Heart right ventricle (tissue), 16 donors: ENCODE data around the gene ABHD2. TPM values are rescaled to one million over a fixed set of nuclear protein-coding genes. Genes with fewer than 3 reads are reported as not detected.
A peak's percentile ranks its signal among the peaks of the same experiment; 100 is the strongest.

Experiments
- ATAC-seq, 8 donors: fragments of 200-7000 bp; cut with Tn5 transposase; one replicate each; pipeline ENCODE4 v1.9.1; 2020; ENCODE audit warnings: mild to moderate bottlenecking in 8 of 8, moderate library complexity in 8 of 8, moderate number of reproducible peaks in 1 of 8
- DNase-seq, 2 donors: peaks; one replicate each; pipeline ENCODE4 v3.0.0-alpha.2; 2020
- H3K27ac ChIP-seq, 10 donors: fragments of 200-600 bp; sonication (generic) in 2 of 10; one replicate each; pipeline versions ENCODE4 v1.5.0 to v1.8.0; 2020 to 2022; ENCODE audit warnings: mild to moderate bottlenecking in 3 of 10
- H3K27me3 ChIP-seq, 7 donors: fragments of 200-600 bp; one replicate each; pipeline ENCODE4 v1.8.0; 2021 to 2022; ENCODE audit warnings: mild to moderate bottlenecking in 2 of 7
- H3K36me3 ChIP-seq, 9 donors: fragments of 200-600 bp; sonication (generic) in 1 of 9; one replicate each; pipeline versions ENCODE4 v1.5.0 to v1.8.0; 2020 to 2022; ENCODE audit warnings: mild to moderate bottlenecking in 2 of 9
- H3K4me1 ChIP-seq, 9 donors: fragments of 200-600 bp; sonication (generic) in 1 of 9; one replicate each; pipeline versions ENCODE4 v1.5.0 to v1.8.0; 2020 to 2022; ENCODE audit warnings: mild to moderate bottlenecking in 4 of 9
- H3K4me3 ChIP-seq, 10 donors: fragments of 200-600 bp; sonication (generic) in 2 of 10; one replicate each; pipeline versions ENCODE4 v1.5.0 to v1.8.0; 2020 to 2022; ENCODE audit warnings: mild to moderate bottlenecking in 7 of 10, moderate library complexity in 2 of 10
- H3K9me3 ChIP-seq, 11 donors: fragments of 200-600 bp in 10 of 11; sonication (generic) in 2 of 11; one replicate each; pipeline versions ENCODE4 v1.5.0 to v1.8.0; 2013 to 2022; ENCODE audit warnings: mild to moderate bottlenecking in 2 of 11, control low read depth in 1 of 11, moderate library complexity in 1 of 11
- CTCF ChIP-seq, 9 donors: fragments of 200-600 bp; sonication (generic) in 2 of 9; IDR thresholded peaks; one replicate each; pipeline versions ENCODE4 v1.5.0 to v1.8.0; 2021 to 2022; ENCODE audit warnings: antibody characterized with exemption in 9 of 9, mild to moderate bottlenecking in 5 of 9, moderate library complexity in 1 of 9
- WGBS, 2 donors: extraction: QIAGEN DNeasy Blood & Tissue Kit; methylation state at CpG; one replicate each; pipeline ENCODE4 v1.1.7; 2013; ENCODE audit warnings: inconsistent platforms in 1 of 2; 5-methylcytosine and 5-hydroxymethylcytosine counted together
- intact Hi-C, 10 donors: fragments of 100-400 bp; cut with DNase I; formaldehyde crosslinking; loops; one replicate each; pipeline versions ENCODE4 v1.11.1 to v1.14.2; 2022
- polyA plus RNA-seq, 2 donors: library from polyadenylated mRNA; stranded (reverse); fragments of 200-250 nt; gene quantifications; one replicate each; pipeline ENCODE4 v1.2.3, GENCODE V29; 2013
- total RNA-seq, 10 donors: library from RNA; stranded (reverse); fragmentation: NEBNext Ultra II Directional in 3 of 10; extraction: Animal tissue kit (Norgen Biotek cat#: 25700) in 3 of 10; gene quantifications; one replicate each; pipeline versions ENCODE4 v1.2.1 to v1.2.4, GENCODE V29; 2021 to 2023
- donor health status: Arrhythmogenic right ventricular cardiomyopathy.
- donor health status: ischemic (EF 13 %, LVEDD 7.1; RV severe dilation, severe dysfunction).
- donor health status: healthy with polysubstance abuse.
- donor health status: DM: no; HTN: yes; CAD: no.
- donor health status: DM: no; HTN: no; CAD: no.
- donor health status: ischemic (EF 25% LVEDD 6.9; RV normal size, moderate dysfunction).
- donor health status: ischemic (EF 25% LVEDD 5.7; RV mildly dilated, moderate dysfunction).
- donor health status: healthy.
- donor health status: DM: yes; HTN: yes; CAD: no.
- donor health status: Ischemic cardiomyopathy.
- donor health status: ischemic (EF 35%, LVEDD 5.7; RV mildly dilated, moderate dysfunction).
- donor health status: nonischemic (EF 11% LVEDD 7.7; RV severe dilation, severe dysfunction).
- donor health status: DM: yes; HTN: yes; CAD: no.
- donor health status: PGD.
- donor health status: ischemic (EF 29% LVEDD 5.4; RV normal size, mild dysfunction).
- donor health status: nonischemic (EF 23%, LVEDD 6.1; RV moderate dilation, normal function).

Gene ABHD2
- total and polyA plus RNA-seq, 12 donors: 9.1 to 201 (median 119) TPM

- WGBS, 2 donors: 29 to 39% methylated on average over 5 of the region's 5 CpGs
- intact Hi-C loops: no loop called here
- peak overlapping the region in 1 of 10 donors; percentile 2 for H3K4me3 ChIP-seq
These were observed 8.4 kb downstream of the ABHD2 start for GRCh38 chr15:89096664-89097063.

GRCh38 chr15:89097313-89097712 is 9.1 kb downstream of the ABHD2 start:
- no peak for TF ChIP-seq CTCF (IDR thresholded peaks at IDR 0.05)
- DNase-seq (no peak), ATAC-seq (no peak)
- Histone ChIP-seq H3K4me3 (peak overlapping the region in 1 of 10 donors; percentile 2), H3K27ac (peak overlapping the region; percentile 29 to 98 (median 94)), H3K4me1 (peaks cover 11 to 97% (median 88%) of the 10 kb centered on the region in 9 donors), H3K9me3 (no peaks in the 10 kb centered on the region), H3K27me3 (no peaks in the 10 kb centered on the region), H3K36me3 (peaks cover 0 to 38% (median 0%) of the 10 kb centered on the region in 9 donors)
- intact Hi-C loops: no loop called here
- WGBS, 2 donors: 89 to 95% methylated on average over 1 of the region's 1 CpG

More at GRCh38 chr15:89096664-89097063, 8.4 kb downstream of the ABHD2 start:
- H3K9me3 ChIP-seq: no peaks in the 10 kb centered on the region
- no peak for TF ChIP-seq CTCF (IDR thresholded peaks at IDR 0.05)
- DNase-seq (no peak), ATAC-seq (peak in 6 of 8 donors; percentile 31 to 56 (median 49))
- peaks cover 0 to 37% (median 0%) of the 10 kb centered on the region in 9 donors for H3K36me3 ChIP-seq
- peak overlapping the region in 9 of 10 donors; percentile 32 to 98 (median 96) for H3K27ac ChIP-seq
- peaks cover 9 to 97% (median 88%) of the 10 kb centered on the region in 9 donors for H3K4me1 ChIP-seq
- no peaks in the 10 kb centered on the region for H3K27me3 ChIP-seq

GRCh38 chr15:89098281-89098680 is 10.0 kb downstream of the ABHD2 start:
- peaks cover 0 to 44% (median 0%) of the 10 kb centered on the region in 9 donors for H3K36me3 ChIP-seq
- no peaks in the 10 kb centered on the region for H3K9me3 ChIP-seq
- H3K4me1 ChIP-seq: peaks cover 15 to 97% (median 87%) of the 10 kb centered on the region in 9 donors
- H3K27ac ChIP-seq: peak overlapping the region in 9 of 10 donors; percentile 4 to 98 (median 91)
- no peak for DNase-seq
- ATAC-seq: peak in 1 of 8 donors; percentile 38
- H3K4me3 ChIP-seq: no peak overlapping the region
- intact Hi-C loops: no loop called here
- no peak for TF ChIP-seq CTCF (IDR thresholded peaks at IDR 0.05)
- no peaks in the 10 kb centered on the region for H3K27me3 ChIP-seq
- WGBS, 2 donors: 41 to 46% methylated on average over 1 of the region's 1 CpG

GRCh38 chr15:89099968-89100367 is 11.7 kb downstream of the ABHD2 start:
- Histone ChIP-seq H3K36me3 (peaks cover 0 to 40% (median 3%) of the 10 kb centered on the region in 9 donors), H3K27ac (peak overlapping the region in 7 of 10 donors; percentile 1 to 98 (median 84)), H3K27me3 (no peaks in the 10 kb centered on the region), H3K9me3 (no peaks in the 10 kb centered on the region), H3K4me3 (no peak overlapping the region), H3K4me1 (peaks cover 20 to 99% (median 87%) of the 10 kb centered on the region in 9 donors)
- intact Hi-C loops: loop anchor here in 1 of 10 donors (5.0 kb wide), 1 partner anchor 37 kb away; no protein-coding TSS in a partner anchor
- no peak for DNase-seq
- TF ChIP-seq CTCF (IDR thresholded peaks at IDR 0.05): no peak
- WGBS, 2 donors: 98 to 99% methylated on average over 3 of the region's 3 CpGs
- ATAC-seq: no peak
